ENCODE data around the gene ADGRL3.

The ADGRL3 gene

GRCh38 chr4:61308033-61308432, 107.9 kb downstream of the ADGRL3 start:
- POLR2A ChIA-PET, result no interaction called here
- DNase-seq (ENCODE audit: extremely low spot score), result no peak
- no peak for TF ChIP-seq CTCF (IDR thresholded peaks at IDR 0.05; ENCODE audit: control extremely low read depth, extremely low read depth, low read depth, missing control alignments)
- CTCF ChIA-PET, result no interaction called here

GRCh38 chr4:61309616-61310015, 109.5 kb downstream of the ADGRL3 start:
- ChIA-PET CTCF (no interaction called here), POLR2A (no interaction called here)
- TF ChIP-seq CTCF (IDR thresholded peaks at IDR 0.05; ENCODE audit: control extremely low read depth, extremely low read depth, low read depth, missing control alignments), result no peak
- no peak for DNase-seq (ENCODE audit: extremely low spot score)

GRCh38 chr4:61312526-61312925, 112.4 kb downstream of the ADGRL3 start:
- no peak for DNase-seq (ENCODE audit: extremely low spot score)

GRCh38 chr4:61318431-61318830, 118.3 kb downstream of the ADGRL3 start:
- DNase-seq (ENCODE audit: extremely low spot score), result no peak
- ChIA-PET POLR2A (no interaction called here), CTCF (no interaction called here)
- no peak for TF ChIP-seq CTCF (IDR thresholded peaks at IDR 0.05; ENCODE audit: control extremely low read depth, extremely low read depth, low read depth, missing control alignments)

More at GRCh38 chr4:61312526-61312925, 112.4 kb downstream of the ADGRL3 start:
- TF ChIP-seq CTCF (IDR thresholded peaks at IDR 0.05; ENCODE audit: control extremely low read depth, extremely low read depth, low read depth, missing control alignments), result no peak
- CTCF ChIA-PET, result interaction anchor here (0.9 to 2.1 kb wide), 2 partner anchors 10 to 25 kb away, joined by 3 to 4 read pairs; no protein-coding TSS in a partner anchor
- POLR2A ChIA-PET, result no interaction called here

- no peak for TF ChIP-seq CTCF (IDR thresholded peaks at IDR 0.05; ENCODE audit: control extremely low read depth, extremely low read depth, low read depth, missing control alignments)
- DNase-seq (ENCODE audit: extremely low spot score), result no peak
- ChIA-PET CTCF (no interaction called here), POLR2A (no interaction called here)
Observed at GRCh38 chr4:61319156-61319555, 119.0 kb downstream of the ADGRL3 start.

- TF ChIP-seq CTCF (IDR thresholded peaks at IDR 0.05; ENCODE audit: control extremely low read depth, extremely low read depth, low read depth, missing control alignments), result no peak
- ChIA-PET POLR2A (no interaction called here), CTCF (interaction anchor here (1.0 to 1.3 kb wide), 2 partner anchors 8 to 27 kb away, joined by 3 to 4 read pairs; no protein-coding TSS in a partner anchor)
- DNase-seq (ENCODE audit: extremely low spot score), result no peak
Observed at GRCh38 chr4:61320154-61320553, 120.0 kb downstream of the ADGRL3 start.

- no peak for TF ChIP-seq CTCF (IDR thresholded peaks at IDR 0.05; ENCODE audit: control extremely low read depth, extremely low read depth, low read depth, missing control alignments)
- POLR2A ChIA-PET, result no interaction called here
- CTCF ChIA-PET, result interaction anchor here (1.3 kb wide), 1 partner anchor 28 kb away, joined by 3 read pairs; no protein-coding TSS in a partner anchor
- no peak for DNase-seq (ENCODE audit: extremely low spot score)
Observed at GRCh38 chr4:61320631-61321030, 120.5 kb downstream of the ADGRL3 start.

Data from GM10248 (cell line).